NCI-H146 treated with DMSO at 0.1 percent for 48 hours (cell line): ENCODE measurements around the gene TXNRD2.

ENCODE experiments used
- DNase-seq: peaks from one replicate; lab custom pipeline; 2025; ENCODE audit not compliant: unreplicated experiment; lab: John Stamatoyannopoulos, UW

Gene TXNRD2

DNA sequence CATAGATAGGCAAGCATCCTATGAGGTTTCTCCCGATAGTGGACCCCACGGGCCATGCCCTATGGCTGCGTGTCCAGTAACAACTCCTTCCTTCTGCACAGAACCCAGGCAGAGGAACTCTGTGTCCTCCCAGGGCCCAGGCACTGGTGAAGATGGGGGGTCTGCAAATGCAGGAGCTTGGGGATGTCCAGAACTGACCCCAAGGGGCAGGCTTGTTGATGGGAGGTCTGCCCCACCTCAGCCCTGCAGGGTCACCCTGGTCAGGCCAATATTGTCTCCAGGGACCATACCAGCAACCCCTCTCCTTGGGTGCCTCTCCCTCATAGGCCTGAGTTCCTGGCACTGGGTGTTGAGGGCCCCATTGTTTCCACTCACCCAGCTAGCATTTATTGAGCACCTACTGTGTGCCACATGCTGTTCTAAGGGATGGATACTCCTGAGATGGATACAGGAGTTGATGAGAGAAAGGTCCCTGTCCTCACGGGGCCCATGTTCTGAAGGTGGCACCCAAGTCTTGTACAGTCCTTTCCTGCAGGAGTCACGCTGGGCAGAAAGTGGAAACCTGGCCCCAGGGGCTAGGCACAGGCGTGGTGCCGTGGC is 26.3 kb upstream of the TXNRD2 start:
- DNase-seq, result no peak

DNA sequence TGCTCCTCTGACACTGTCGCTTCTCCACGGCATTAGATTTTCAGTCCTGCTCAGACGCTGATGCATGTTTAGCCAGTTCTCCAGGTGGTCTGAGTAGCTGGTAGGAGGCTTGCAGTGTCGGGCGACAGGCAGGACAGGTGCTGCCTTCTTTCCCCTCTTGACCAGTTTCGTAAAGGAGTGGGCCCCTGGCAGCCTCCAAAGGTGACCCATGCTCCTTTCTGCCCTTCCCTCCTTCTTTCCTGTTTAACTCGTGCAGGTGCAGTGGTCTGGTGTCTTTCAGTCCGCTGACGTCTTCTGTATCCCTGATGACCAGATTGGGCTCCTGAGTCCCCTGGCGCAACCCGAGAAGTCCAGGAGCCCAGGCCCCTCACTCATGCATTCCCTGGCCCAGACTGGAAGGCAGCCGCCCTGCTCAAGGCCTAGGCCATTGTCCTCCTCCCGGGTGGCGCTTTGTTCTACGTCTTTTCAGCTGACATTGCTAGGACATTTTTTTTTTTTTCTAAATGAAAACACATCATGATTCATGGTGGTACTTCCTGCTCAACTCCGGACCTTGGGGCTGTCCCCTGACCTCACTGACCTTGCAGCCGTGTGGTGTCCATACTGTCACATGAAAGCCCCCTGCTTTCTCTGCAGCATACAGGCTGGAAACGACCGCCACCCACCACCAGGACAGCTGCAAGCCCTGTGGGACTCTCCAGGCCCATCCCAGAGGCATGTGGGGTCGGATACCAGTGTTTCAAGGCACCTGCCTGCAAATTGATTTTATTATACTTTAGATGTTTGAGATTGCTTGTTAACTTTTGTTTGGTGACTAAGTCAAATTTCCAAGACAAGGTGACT is 25.5 kb upstream of the TXNRD2 start:
- DNase-seq, result no peak

- DNase-seq, result no peak
These were observed 24.4 kb upstream of the TXNRD2 start for GRCh38 chr22:19965771-19966709.

DNA sequence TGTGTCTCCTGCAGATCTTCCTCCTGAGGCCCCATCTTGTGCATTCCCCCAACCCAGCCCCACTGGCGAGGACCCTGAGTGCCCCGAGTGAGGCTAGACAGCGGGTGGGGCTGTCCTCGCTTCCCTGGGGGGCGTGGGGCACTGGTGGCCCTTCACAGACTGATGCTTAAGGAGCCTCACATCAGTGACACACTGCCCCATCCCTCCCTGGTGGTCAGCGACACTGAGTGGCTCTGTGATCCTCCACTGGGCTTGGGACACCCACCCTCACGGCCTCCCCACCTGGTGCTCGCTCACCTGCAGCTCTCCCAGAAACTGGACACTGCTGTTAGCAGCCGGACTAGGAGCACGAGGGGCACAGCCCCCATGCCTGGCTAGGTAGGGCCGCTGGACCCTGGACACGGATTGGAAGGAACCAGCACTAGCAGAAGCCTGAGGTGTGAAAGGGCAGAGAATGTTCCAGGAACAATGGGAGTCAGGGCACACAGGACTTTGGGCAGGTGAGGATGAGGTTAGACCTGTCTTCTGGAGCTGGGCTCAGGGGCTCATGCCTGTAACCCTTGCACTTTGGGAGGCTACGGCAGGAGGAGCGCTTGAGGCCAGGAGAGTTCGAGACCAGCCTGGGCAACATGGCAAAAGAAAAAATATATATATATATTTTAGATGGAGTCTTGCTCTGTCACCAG is 23.2 kb upstream of the TXNRD2 start:
- DNase-seq, result no peak

- DNase-seq, result no peak
These were observed 22.4 kb upstream of the TXNRD2 start for GRCh38 chr22:19963863-19964642.

- DNase-seq, result no peak
These were observed 21.5 kb upstream of the TXNRD2 start for GRCh38 chr22:19962909-19963806.

DNA sequence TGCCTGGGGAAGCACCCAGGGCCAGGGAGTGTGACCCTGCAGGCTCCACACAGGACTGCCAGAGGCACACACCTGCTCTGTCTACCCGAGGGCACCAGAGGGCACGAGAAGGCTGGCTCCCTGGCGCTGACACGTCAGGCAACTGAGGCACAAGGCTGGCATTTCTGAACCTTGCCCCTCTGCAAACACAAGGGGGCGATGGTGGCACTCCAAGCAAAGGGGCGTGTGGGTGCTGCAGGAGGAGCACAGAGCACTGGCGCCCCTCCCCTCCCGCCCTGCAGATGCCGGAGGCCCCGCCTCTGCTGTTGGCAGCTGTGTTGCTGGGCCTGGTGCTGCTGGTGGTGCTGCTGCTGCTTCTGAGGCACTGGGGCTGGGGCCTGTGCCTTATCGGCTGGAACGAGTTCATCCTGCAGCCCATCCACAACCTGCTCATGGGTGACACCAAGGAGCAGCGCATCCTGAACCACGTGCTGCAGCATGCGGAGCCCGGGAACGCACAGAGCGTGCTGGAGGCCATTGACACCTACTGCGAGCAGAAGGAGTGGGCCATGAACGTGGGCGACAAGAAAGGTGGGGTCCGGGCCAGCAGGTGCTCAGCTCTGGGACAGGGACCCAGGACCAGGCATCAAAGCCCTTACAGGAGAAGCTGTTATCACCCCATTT is 20.8 kb upstream of the TXNRD2 start:
- DNase-seq, result no peak

- DNase-seq, result no peak
These were observed 20.2 kb upstream of the TXNRD2 start for GRCh38 chr22:19961868-19962245.

DNA sequence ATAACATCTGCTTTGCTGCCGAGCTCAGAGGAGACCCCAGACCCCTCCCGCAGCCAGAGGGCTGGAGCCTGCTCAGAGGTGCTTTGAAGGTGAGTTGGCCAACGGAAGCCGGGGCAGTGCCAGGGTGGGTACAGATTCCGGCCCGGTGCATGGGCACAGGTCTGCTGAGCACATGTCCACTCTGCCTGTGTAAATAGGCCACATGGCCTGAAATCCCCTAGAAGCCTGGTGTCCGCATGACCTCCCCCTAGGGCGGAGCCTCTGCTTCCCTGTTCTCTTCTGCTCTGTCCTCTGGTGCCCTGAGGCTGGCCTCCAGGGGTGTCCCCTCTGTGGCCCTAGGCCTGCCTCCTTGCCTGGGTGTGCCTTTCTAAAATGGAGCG is 19.6 kb upstream of the TXNRD2 start:
- no peak for DNase-seq

DNA sequence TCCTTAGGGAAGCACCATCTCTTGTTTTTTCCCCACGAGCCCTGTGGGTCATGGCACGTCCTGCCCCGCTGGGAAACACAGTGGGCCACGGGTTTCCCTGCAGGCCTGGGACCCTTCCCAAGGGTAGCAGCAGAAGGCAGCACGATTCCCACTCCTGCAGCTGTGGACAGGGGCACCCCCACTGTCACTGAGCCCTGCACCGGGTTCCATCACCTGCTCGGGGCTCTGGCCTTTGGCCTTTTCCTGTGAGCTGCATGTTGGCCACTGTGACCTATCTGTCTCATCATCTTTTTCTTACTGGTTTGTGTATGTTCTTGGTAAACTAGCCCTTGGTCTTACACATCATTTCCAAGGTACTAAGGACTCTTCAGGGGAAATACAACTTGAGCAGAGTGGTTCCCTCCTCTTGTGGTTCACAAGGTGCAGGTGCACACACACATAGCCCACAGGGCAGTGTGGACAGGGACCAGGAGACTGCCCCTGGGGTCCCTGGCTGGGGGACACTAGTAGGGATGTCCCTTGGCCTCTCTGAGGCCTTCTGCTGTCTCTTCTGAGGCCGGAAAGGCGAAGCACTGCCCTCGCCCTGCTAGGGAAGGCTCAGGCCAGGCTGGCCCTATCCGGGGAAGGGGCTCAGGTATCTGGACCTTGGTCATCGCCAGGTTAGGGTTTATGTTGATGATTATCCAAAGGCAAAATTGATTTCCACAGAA is 19.0 kb upstream of the TXNRD2 start:
- no peak for DNase-seq

DNA sequence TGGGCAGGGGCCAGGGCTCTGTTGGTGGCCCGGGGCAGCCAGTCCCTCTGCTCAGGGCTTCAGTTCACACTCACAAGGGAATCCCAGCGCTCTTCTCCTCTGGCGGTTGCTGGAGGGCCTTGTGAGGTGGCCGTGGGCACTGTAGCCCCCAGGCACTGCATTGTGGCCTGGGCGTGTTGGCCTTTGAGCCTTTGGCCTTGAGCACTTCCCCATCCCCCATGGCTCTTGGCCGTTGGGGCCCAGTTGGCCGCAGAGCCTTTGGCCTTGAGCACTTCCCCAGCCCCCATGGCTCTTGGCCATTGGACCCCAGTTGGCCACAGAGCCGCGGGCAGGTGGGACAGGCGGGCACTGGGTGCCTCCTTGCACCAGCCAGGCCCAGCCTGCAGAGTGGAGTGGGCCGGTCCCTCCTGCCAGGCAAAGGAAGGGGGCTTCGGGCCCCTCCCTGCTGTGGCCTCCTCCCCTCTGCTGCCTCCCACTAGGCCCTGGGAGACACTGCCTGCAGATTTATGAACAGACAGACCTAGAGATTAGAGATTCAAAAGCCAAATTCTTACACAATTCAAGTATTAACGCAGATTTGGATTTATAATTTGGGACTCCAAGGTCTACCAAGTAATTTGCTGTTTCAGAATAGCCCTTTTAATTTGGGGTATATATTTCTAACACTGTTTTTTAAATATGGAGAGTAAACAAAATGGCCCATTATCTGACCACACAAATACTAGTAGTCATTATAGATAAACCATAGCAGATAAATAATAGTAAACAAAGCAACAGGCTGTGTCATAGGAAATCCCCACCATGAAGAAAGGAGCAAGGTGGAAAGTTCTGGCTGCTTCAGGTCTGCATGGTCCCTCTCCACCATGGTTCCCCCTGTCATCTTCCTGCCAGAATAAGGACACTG is 18.2 kb upstream of the TXNRD2 start:
- DNase-seq, result no peak

GRCh38 chr22:19959043-19959586 is 17.5 kb upstream of the TXNRD2 start:
- DNase-seq, result no peak

DNA sequence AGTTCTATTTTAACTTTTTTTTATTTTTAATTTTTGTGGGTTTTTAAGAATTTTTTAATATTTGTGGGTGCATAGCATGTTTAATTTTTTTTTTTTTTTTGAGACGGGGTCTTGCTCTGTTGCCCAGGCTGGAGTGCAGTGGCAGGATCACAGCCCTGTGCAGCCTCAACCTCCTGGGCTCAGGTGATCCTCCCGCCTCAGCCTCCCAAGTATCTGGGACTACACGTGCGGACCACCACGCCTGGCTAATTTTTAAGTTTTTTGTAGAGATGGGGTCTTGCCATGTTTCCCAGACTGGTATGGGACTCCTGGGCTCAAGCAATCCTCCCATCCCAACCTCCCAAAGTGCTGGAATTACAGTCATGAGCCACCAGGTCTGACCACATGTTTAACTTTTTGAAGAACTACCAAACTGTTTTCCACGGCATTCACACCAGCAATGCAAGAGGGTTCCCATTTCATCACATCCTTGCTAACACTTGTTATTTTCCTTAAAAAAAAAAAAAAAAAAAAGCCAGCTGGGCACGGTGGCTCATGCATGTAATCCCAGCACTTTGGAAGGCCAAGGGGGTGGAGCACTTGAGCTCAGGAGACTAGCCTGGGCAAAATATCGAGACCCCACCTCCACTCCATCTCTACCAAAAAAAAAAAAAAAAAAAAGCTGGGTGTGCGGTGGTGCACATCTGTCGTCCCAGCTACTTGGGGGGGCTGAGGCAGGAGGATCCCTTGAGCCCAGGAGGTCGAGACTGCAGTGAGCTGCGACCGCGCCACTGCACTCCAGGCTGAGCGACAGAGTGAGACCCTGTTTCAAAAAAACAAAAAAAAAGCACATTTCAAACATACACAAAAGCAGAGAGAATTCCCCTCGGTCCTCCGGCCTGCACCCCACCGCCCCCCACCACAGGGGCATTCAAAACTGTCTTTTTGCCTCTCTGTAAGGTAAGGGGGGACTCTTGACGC is 16.7 kb upstream of the TXNRD2 start:
- DNase-seq, result no peak

DNA sequence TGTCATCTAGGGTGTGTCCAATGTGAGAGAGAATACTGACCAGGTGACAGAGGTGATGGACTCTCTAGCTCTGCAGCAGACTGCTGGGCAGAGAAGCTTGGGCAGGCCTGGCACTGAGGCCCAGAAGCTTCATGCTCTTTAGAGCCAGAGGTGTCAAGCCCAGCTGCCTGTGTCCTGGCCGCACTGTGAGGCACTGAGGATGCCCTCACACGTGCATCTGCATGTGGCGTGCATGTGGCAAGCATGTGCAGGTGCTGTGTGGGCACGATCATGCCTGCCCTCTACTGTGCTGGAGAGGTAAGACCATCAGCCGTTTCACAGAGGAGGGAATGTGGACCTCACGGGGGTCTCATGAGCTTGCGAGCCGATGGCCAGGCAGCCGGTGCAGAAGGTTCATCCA is 15.8 kb upstream of the TXNRD2 start:
- no peak for DNase-seq

GRCh38 chr22:19955241-19956128 is 13.9 kb upstream of the TXNRD2 start:
- no peak for DNase-seq
